HL-60 (cell line): Measurements from ENCODE around the gene MYO3A.

ENCODE experiments used
- DNase-seq, 2 experiments: peaks; one replicate each; pipeline ENCODE4 v3.0.0-alpha.2; 2010 to 2020; ENCODE audit warnings: low read depth in 1 of 2, low spot score in 1 of 2
- H3K27ac ChIP-seq: fragments of 250-450 bp; sonication (Bioruptor Pico); replicated peaks from 2 replicates; pipeline ENCODE4 v1.5.1; 2020; ENCODE audit warnings: mild to moderate bottlenecking, moderate library complexity
- H3K27me3 ChIP-seq: fragments of 250-450 bp; sonication (Bioruptor Pico); 2 replicates; pipeline ENCODE4 v1.5.1; 2021; ENCODE audit warnings: mild to moderate bottlenecking, moderate library complexity; ENCODE audit not compliant: insufficient read depth, poor library complexity, severe bottlenecking
- H3K4me3 ChIP-seq: replicated peaks from 2 replicates; pipeline ENCODE4 v1.5.1; 2011; ENCODE audit warnings: mild to moderate bottlenecking, control low read depth, low read length; ENCODE audit not compliant: insufficient read depth
- GABPA ChIP-seq: IDR thresholded peaks from 2 replicates; pipeline ENCODE4 v1.6.1; 2012; ENCODE audit warnings: low read depth
- POLR2AphosphoS5 ChIP-seq: IDR thresholded peaks from 2 replicates; pipeline ENCODE4 v1.6.1; 2012; ENCODE audit warnings: low read depth
- REST ChIP-seq: IDR thresholded peaks from 2 replicates; pipeline ENCODE4 v1.6.1; 2012; ENCODE audit warnings: low read depth; ENCODE audit not compliant: insufficient replicate concordance
- SPI1 ChIP-seq: IDR thresholded peaks from 2 replicates; pipeline ENCODE4 v1.6.1; 2012; ENCODE audit warnings: low read depth, mild to moderate bottlenecking, borderline replicate concordance
- TF ChIP-seq, protein P1 (sequence below): IDR thresholded peaks from one replicate; pipeline ENCODE4 v1.5.1; 2011; ENCODE audit warnings: low read length, control low read depth, inconsistent platforms; ENCODE audit not compliant: insufficient read depth

Gene MYO3A

DNA sequence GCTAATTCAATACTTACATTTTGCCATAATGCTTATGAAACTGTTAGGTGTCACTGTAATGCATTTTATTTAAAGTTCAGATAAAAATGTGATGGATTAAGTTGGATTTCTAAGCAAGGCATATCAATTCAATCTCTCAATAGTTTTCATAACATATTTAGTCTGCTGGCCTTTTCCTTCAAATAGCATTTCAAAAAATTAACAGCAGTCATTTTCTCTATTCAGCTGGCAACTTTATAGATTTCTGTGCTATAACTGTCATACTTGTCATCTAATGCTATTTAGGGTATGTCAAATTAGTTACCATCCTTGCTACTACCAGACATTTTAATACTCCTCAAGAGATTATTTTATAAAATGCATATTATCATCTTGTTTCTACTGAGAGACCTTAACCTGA is 286.9 kb downstream of the MYO3A start:
- Histone ChIP-seq H3K27me3 (peaks cover 52% of the 10 kb centered on the region), H3K4me3 (no peak overlapping the region), H3K27ac (no peak overlapping the region)
- no peak for DNase-seq
- TF ChIP-seq, protein P1, sequence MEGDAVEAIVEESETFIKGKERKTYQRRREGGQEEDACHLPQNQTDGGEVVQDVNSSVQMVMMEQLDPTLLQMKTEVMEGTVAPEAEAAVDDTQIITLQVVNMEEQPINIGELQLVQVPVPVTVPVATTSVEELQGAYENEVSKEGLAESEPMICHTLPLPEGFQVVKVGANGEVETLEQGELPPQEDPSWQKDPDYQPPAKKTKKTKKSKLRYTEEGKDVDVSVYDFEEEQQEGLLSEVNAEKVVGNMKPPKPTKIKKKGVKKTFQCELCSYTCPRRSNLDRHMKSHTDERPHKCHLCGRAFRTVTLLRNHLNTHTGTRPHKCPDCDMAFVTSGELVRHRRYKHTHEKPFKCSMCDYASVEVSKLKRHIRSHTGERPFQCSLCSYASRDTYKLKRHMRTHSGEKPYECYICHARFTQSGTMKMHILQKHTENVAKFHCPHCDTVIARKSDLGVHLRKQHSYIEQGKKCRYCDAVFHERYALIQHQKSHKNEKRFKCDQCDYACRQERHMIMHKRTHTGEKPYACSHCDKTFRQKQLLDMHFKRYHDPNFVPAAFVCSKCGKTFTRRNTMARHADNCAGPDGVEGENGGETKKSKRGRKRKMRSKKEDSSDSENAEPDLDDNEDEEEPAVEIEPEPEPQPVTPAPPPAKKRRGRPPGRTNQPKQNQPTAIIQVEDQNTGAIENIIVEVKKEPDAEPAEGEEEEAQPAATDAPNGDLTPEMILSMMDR, result no peak
- no peak for TF ChIP-seq POLR2AphosphoS5
- TF ChIP-seq REST, result no peak
- TF ChIP-seq SPI1, result no peak
- no peak for TF ChIP-seq GABPA

- TF ChIP-seq, protein P1, result no peak
- TF ChIP-seq SPI1 (no peak), POLR2AphosphoS5 (no peak), REST (no peak), GABPA (no peak)
- peaks cover 46% of the 10 kb centered on the region for H3K27me3 ChIP-seq
- H3K4me3 ChIP-seq, result no peak overlapping the region
- DNase-seq, result no peak
- H3K27ac ChIP-seq, result no peak overlapping the region
Measured at GRCh38 chr10:26221541-26221940, 287.5 kb downstream of the MYO3A start.

- DNase-seq, result no peak
- no peak overlapping the region for H3K27ac ChIP-seq
- H3K27me3 ChIP-seq, result peaks cover 37% of the 10 kb centered on the region
- no peak overlapping the region for H3K4me3 ChIP-seq
- TF ChIP-seq GABPA (no peak), SPI1 (no peak), REST (no peak), POLR2AphosphoS5 (no peak)
- TF ChIP-seq, protein P1, result no peak
Measured at GRCh38 chr10:26222563-26222962, 288.5 kb downstream of the MYO3A start.
